Tibial nerve (tissue), 4 donors: ENCODE measurements around the gene SERINC2. TPM values are rescaled to one million over a fixed set of nuclear protein-coding genes. Genes with fewer than 3 reads are reported as not detected.

Source experiments
- DNase-seq, 2 donors: peaks; one replicate each; pipeline ENCODE4 v3.0.0-alpha.2; 2019; ENCODE audit warnings: low spot score in 2 of 2
- H3K27ac ChIP-seq, 4 donors: fragments of 200-600 bp; sonication (generic) in 3 of 4; one replicate each; pipeline ENCODE4 v1.5.1; 2017 to 2019; ENCODE audit warnings: mild to moderate bottlenecking in 1 of 4
- H3K27me3 ChIP-seq, 2 donors: fragments of 200-600 bp; sonication (generic) in 1 of 2; one replicate each; pipeline versions ENCODE4 v1.5.1 to v1.6.0; 2017 to 2019
- H3K36me3 ChIP-seq, 3 donors: fragments of 200-600 bp; sonication (generic); one replicate each; pipeline ENCODE4 v1.5.1; 2018 to 2019
- H3K4me1 ChIP-seq, 4 donors: fragments of 200-600 bp; sonication (generic) in 3 of 4; one replicate each; pipeline ENCODE4 v1.5.1; 2017 to 2019
- H3K4me3 ChIP-seq, 4 donors: fragments of 200-600 bp; sonication (generic) in 3 of 4; one replicate each; pipeline ENCODE4 v1.5.1; 2017 to 2019; ENCODE audit warnings: mild to moderate bottlenecking in 1 of 4, moderate library complexity in 1 of 4
- H3K9me3 ChIP-seq, 4 donors: fragments of 200-600 bp; sonication (generic) in 3 of 4; one replicate each; pipeline ENCODE4 v1.5.1; 2017 to 2019
- EP300 ChIP-seq, 2 donors: sonication (generic); formaldehyde crosslinking; IDR thresholded peaks; one replicate each; pipeline ENCODE4 v1.6.1; 2017; ENCODE audit warnings: antibody characterized with exemption in 2 of 2, mild to moderate bottlenecking in 1 of 2
- POLR2A ChIP-seq, 2 donors: fragments of 450-650 bp; IDR thresholded peaks; one replicate each; pipeline ENCODE4 v1.6.1; 2017; ENCODE audit warnings: antibody characterized with exemption in 2 of 2, mild to moderate bottlenecking in 2 of 2, moderate library complexity in 2 of 2
- WGBS, 2 donors: methylation state at CpG; one replicate each; pipeline ENCODE4 v1.1.5; 2018; 5-methylcytosine and 5-hydroxymethylcytosine counted together
- total RNA-seq, 4 donors: library from RNA; depleted of rRNA; stranded (reverse); fragments of >200 nt; gene quantifications; one replicate each; pipeline ENCODE4 v1.1.0, GENCODE V29; 2016
- TF ChIP-seq, protein P1 (sequence below), 5 experiments: fragments of 200-600 bp in 3 of 5; fragments of 450-650 bp in 2 of 5; sonication (generic) in 3 of 5; IDR thresholded peaks; one replicate each; pipeline ENCODE4 v1.5.1; 2016 to 2019; ENCODE audit warnings: antibody characterized with exemption in 5 of 5, mild to moderate bottlenecking in 3 of 5, moderate library complexity in 2 of 5

Gene SERINC2
- total RNA-seq, 4 donors from 2014 or later = 0.42 to 4.3 (median 2.3) TPM

DNA sequence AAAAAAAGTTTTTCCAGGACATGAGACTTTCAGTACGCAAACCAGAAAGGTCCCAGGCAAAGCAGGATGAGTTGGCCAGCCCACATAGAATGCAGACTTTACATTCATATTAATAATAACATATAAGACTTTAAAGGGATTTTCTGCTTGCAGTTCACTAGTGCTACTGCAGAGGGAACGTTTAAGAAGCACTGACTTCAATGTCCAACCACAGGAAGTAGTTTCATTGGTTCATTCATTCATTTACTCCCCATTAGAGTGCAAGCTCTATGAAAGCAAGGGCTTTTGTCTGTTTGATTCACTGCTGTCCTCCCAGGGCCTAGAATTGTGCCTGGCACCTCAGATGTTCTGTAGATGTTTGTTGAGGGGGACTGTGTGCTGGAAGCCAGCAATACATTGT is 11.8 kb upstream of the SERINC2 start:
- 38 to 48% methylated on average over 2 of the region's 2 CpGs for WGBS, 2 donors
- Histone ChIP-seq H3K27ac (no peak overlapping the region), H3K36me3 (no peaks in the 10 kb centered on the region)

DNA sequence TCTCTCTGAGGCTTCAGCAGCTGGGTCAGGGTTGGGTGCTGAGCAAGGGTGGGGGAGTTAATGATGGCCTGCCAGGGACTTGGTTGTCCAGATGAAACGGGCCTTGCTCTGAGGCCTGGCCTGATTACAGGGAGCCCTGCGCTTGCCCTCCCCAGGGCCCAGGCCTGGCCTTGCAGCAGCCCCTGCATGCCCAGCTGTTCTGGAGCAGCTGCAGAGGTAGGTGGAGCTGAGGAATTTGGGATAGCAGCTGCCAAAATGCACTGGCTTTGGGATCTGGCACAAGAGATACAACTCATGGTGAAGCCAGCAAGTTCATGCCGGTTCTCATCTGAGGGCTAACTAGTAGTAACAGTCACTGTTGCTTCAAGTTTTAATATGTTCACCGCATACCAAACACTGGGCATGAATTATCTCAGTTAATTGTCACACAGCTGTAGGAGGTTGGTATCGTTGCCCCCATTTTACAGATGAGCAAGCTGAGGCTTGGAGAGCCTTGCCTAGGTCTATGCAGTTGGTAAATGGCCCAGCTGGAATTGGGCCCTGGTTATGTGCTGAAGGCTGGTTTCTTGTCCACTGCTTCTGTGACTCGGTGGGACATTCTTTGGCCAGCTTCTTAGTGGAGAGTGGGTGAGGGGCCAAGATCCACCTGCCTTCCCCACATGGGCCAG is 7.3 kb upstream of the SERINC2 start:
- peaks cover 0 to 18% of the 10 kb centered on the region in 2 donors for H3K27me3 ChIP-seq
- H3K27ac ChIP-seq = no peak overlapping the region
- no peak for TF ChIP-seq EP300 (IDR thresholded peaks at IDR 0.05)
- TF ChIP-seq POLR2A (IDR thresholded peaks at IDR 0.05) = no peak
- TF ChIP-seq, protein P1, sequence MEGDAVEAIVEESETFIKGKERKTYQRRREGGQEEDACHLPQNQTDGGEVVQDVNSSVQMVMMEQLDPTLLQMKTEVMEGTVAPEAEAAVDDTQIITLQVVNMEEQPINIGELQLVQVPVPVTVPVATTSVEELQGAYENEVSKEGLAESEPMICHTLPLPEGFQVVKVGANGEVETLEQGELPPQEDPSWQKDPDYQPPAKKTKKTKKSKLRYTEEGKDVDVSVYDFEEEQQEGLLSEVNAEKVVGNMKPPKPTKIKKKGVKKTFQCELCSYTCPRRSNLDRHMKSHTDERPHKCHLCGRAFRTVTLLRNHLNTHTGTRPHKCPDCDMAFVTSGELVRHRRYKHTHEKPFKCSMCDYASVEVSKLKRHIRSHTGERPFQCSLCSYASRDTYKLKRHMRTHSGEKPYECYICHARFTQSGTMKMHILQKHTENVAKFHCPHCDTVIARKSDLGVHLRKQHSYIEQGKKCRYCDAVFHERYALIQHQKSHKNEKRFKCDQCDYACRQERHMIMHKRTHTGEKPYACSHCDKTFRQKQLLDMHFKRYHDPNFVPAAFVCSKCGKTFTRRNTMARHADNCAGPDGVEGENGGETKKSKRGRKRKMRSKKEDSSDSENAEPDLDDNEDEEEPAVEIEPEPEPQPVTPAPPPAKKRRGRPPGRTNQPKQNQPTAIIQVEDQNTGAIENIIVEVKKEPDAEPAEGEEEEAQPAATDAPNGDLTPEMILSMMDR (IDR thresholded peaks at IDR 0.05) = no peak
- no peaks in the 10 kb centered on the region for H3K9me3 ChIP-seq
- WGBS, 2 donors = 81 to 95% methylated on average over 4 to 6 of the region's 6 CpGs
- H3K4me1 ChIP-seq = no peaks in the 10 kb centered on the region
- H3K4me3 ChIP-seq = no peak overlapping the region
- DNase-seq = no peak
- H3K36me3 ChIP-seq = no peaks in the 10 kb centered on the region

More for the DNA sequence above, 11.8 kb upstream of the SERINC2 start:
- TF ChIP-seq EP300 (IDR thresholded peaks at IDR 0.05) = no peak
- Histone ChIP-seq H3K9me3 (no peaks in the 10 kb centered on the region), H3K4me1 (no peaks in the 10 kb centered on the region), H3K27me3 (peaks cover 0 to 2% of the 10 kb centered on the region in 2 donors), H3K4me3 (no peak overlapping the region)
- no peak for DNase-seq

DNA sequence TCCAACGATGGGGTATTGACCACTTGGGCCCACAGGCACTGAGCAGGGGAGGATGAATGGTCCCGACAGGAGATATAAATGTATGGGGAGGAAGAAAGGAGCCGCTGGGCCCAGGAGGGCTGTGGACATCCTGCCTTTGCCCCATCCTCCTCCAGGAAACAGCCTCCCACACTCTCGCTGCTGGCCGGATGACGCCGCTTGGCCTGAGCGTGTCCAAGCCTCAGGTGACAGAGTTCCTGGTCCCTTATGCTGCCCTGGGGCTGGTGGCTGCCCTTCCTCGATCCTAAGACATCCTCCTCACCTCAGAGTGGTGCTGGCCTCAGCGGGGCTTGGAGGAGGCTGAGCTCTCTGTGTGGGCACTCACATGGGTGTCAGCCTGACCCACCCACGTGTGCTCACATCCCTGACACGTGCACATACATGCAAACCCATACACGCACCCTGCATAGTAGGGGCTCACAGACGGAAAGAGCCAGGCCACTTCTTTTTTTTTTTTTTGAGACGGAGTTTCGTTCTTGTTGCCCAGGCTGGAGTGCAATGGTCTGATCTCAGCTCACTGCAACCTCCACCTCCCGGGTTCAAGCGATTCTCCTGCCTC is 5.9 kb upstream of the SERINC2 start:
- Histone ChIP-seq H3K4me1 (no peaks in the 10 kb centered on the region), H3K36me3 (no peaks in the 10 kb centered on the region), H3K27ac (no peak overlapping the region), H3K27me3 (peaks cover 0 to 31% of the 10 kb centered on the region in 2 donors), H3K9me3 (no peaks in the 10 kb centered on the region), H3K4me3 (no peak overlapping the region)
- WGBS, 2 donors = 76 to 77% methylated on average over 18 of the region's 18 CpGs
- no peak for DNase-seq
- TF ChIP-seq EP300 (IDR thresholded peaks at IDR 0.05) = no peak
- no peak for TF ChIP-seq POLR2A (IDR thresholded peaks at IDR 0.05)
- TF ChIP-seq, protein P1 (IDR thresholded peaks at IDR 0.05) = no peak

DNA sequence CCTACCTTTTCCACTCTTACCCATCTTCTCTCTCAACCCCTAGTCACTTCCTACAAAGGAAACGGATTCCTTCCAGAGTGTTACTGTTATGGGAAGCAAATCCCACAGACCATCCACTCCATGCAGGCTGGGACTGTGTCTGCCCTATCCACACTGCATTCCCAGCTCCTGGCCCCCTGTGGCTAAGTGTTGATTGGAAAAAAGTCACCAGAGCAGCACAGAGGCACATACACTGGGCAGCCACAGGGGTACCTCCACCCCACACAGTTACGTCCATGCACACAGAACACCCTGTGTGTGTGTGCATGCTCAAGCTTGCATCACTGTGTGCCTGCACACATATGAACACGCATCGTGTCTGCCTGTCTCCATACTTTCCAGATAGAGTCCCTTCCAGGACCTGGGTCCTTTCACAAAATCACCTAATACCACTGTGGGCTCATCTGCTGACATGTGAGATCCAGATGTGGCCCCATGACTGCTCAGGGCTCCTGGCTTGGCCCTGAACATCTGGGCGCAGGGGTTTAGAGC is 4.2 kb upstream of the SERINC2 start:
- Histone ChIP-seq H3K4me1 (peaks cover 0 to 14% (median 9%) of the 10 kb centered on the region in 4 donors), H3K36me3 (no peaks in the 10 kb centered on the region), H3K4me3 (no peak overlapping the region), H3K27me3 (peaks cover 0 to 46% of the 10 kb centered on the region in 2 donors), H3K27ac (no peak overlapping the region), H3K9me3 (no peaks in the 10 kb centered on the region)
- DNase-seq = no peak
- 76 to 84% methylated on average over 5 of the region's 5 CpGs for WGBS, 2 donors
- TF ChIP-seq POLR2A (IDR thresholded peaks at IDR 0.05) (no peak), EP300 (IDR thresholded peaks at IDR 0.05) (no peak)

DNA sequence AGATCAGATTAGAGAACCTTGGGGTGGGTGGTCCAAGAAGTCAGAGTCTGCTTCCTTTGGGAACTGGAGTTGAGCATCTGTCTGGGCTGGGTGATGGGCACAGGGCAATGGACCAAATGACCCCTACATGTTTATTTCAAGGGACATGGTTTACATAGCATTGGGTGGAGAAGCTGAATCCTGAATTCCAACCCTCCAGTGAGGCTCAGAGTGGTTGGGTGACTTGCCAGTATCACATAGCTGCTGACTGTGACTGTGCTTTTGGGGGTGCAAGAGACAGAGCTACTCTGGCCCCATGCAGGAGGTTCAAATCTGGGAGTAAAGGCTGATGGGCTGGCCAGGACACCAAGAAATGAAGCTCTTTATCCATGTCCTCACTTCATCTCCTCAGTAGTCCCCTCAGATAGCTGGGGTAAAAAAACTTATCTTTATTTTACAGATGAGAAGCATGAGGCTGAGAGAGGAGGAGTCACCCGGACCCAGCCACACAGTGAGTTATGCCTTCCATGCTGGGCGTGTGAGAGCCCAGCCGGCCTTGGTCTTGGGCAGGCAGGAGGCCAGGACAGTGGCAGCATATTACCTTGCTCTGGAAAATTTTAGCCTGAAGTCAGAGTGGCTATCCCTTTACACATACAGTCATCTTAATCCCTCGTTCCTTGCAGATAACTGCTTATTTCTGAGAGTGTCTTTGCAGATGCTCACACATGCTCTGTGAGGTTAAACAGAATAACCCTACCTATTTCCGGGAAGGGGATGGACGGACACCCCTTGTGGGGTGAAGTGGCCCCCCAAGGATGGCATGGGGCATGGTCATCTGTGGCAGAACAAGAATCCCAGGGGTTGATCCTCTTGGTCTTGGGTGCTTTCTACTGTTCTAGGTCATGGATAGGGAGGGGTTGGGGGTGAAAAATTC is 2.8 kb upstream of the SERINC2 start:
- no peak for DNase-seq
- WGBS, 2 donors = 67 to 73% methylated on average over 6 of the region's 6 CpGs
- H3K36me3 ChIP-seq = no peaks in the 10 kb centered on the region
- no peaks in the 10 kb centered on the region for H3K9me3 ChIP-seq
- no peak overlapping the region for H3K27ac ChIP-seq
- peaks cover 0 to 17% (median 10%) of the 10 kb centered on the region in 4 donors for H3K4me1 ChIP-seq
- no peak overlapping the region for H3K4me3 ChIP-seq
- peaks cover 0 to 60% of the 10 kb centered on the region in 2 donors for H3K27me3 ChIP-seq
- TF ChIP-seq, protein P1 (IDR thresholded peaks at IDR 0.05) = no peak
- no peak for TF ChIP-seq POLR2A (IDR thresholded peaks at IDR 0.05)
- TF ChIP-seq EP300 (IDR thresholded peaks at IDR 0.05) = no peak
